ENCODE measurements around the gene MPL.
A peak's percentile ranks its signal among the peaks of the same experiment; 100 is the strongest.

- TF ChIP-seq POLR2AphosphoS5 (IDR thresholded peaks at IDR 0.05): peak in 1 of 2 donors; percentile 60
- TF ChIP-seq CTCF (IDR thresholded peaks at IDR 0.05): no peak
Observed at GRCh38 chr1:43329995-43330751, 7.4 kb upstream of the MPL start.

Data from upper lobe of left lung (tissue), 4 donors.